GM12891 (cell line): ENCODE data around the gene ERO1A.

Source experiments
- PAX5 ChIP-seq: IDR thresholded peaks from 2 replicates; pipeline ENCODE4 v1.6.1; 2011; ENCODE audit warnings: low read length, moderate library complexity, mild to moderate bottlenecking; ENCODE audit not compliant: insufficient read depth, severe bottlenecking
- POLR2A ChIP-seq: IDR thresholded peaks from 2 replicates; pipeline ENCODE4 v1.6.1; 2011; ENCODE audit warnings: low read depth, low read length, control low read depth
- POLR2AphosphoS5 ChIP-seq: IDR thresholded peaks from 2 replicates; pipeline ENCODE4 v1.6.1; 2011; ENCODE audit warnings: low read depth, low read length, control low read depth
- SPI1 ChIP-seq: IDR thresholded peaks from 2 replicates; pipeline ENCODE4 v1.6.1; 2011; ENCODE audit warnings: low read depth, low read length, control low read depth

GRCh38 chr14:52660325-52660724 lies 35.0 kb downstream of the ERO1A start:
- TF ChIP-seq POLR2A (no peak), SPI1 (no peak), POLR2AphosphoS5 (no peak), PAX5 (no peak)
